ENCODE measurements around the gene RSPH6A. TPM values are rescaled to one million over a fixed set of nuclear protein-coding genes. Genes with fewer than 3 reads are reported as not detected.

The RSPH6A gene
- total and polyA plus RNA-seq, 5 experiments from 2014 or later: 0.36 to 0.57 TPM; not detected in 3

GRCh38 chr19:45852145-45852750 lies 37.1 kb upstream of the RSPH6A start:
- no peak for ATAC-seq
- peaks cover 6 to 87% (median 13%) of the 10 kb centered on the region in 3 donors for H3K36me3 Mint-ChIP-seq
- no peak overlapping the region for H3K4me3 Mint-ChIP-seq

GRCh38 chr19:45848922-45849321 lies 33.8 kb upstream of the RSPH6A start:
- POLR2A ChIA-PET: no interaction called here
- ATAC-seq (no peak), DNase-seq (no peak)
- Mint-ChIP-seq H3K9me3 (no peaks in the 10 kb centered on the region), H3K27ac (no peak overlapping the region), H3K4me1 (peaks cover 0 to 12% (median 9%) of the 10 kb centered on the region in 4 donors), H3K36me3 (peaks cover 10 to 87% (median 28%) of the 10 kb centered on the region in 3 donors), H3K4me3 (no peak overlapping the region), H3K27me3 (no peaks in the 10 kb centered on the region)

More at GRCh38 chr19:45852145-45852750, 37.1 kb upstream of the RSPH6A start:
- Mint-ChIP-seq H3K9me3 (no peaks in the 10 kb centered on the region), H3K27me3 (no peaks in the 10 kb centered on the region), H3K4me1 (peaks cover 4 to 12% (median 10%) of the 10 kb centered on the region in 4 donors), H3K27ac (peak overlapping the region in 3 of 10 donors; percentile 18 to 49 (median 25))
- POLR2A ChIA-PET: interaction anchor here (1.0 kb wide), 1 partner anchor 96 kb away, joined by 3 read pairs; no protein-coding TSS in a partner anchor
- no peak for DNase-seq

- Mint-ChIP-seq H3K4me3 (no peak overlapping the region), H3K4me1 (peaks cover 0 to 10% (median 6%) of the 10 kb centered on the region in 4 donors), H3K27ac (no peak overlapping the region), H3K9me3 (no peaks in the 10 kb centered on the region), H3K27me3 (no peaks in the 10 kb centered on the region), H3K36me3 (peaks cover 10 to 89% (median 30%) of the 10 kb centered on the region in 3 donors)
- ATAC-seq (no peak), DNase-seq (no peak)
- POLR2A ChIA-PET: no interaction called here
Measured at GRCh38 chr19:45847663-45848062, 32.6 kb upstream of the RSPH6A start.

GRCh38 chr19:45842198-45842597 lies 27.1 kb upstream of the RSPH6A start:
- H3K36me3 Mint-ChIP-seq: peaks cover 3 to 93% (median 41%) of the 10 kb centered on the region in 3 donors
- no peak overlapping the region for H3K4me3 Mint-ChIP-seq
- no peaks in the 10 kb centered on the region for H3K27me3 Mint-ChIP-seq
- no peak for ATAC-seq
- H3K9me3 Mint-ChIP-seq: no peaks in the 10 kb centered on the region
- POLR2A ChIA-PET: interaction anchor here (2.2 kb wide), 1 partner anchor 25 kb away, joined by 7 read pairs; no protein-coding TSS in a partner anchor
- H3K4me1 Mint-ChIP-seq: peaks cover 0 to 9% (median under 1%) of the 10 kb centered on the region in 4 donors
- H3K27ac Mint-ChIP-seq: peak overlapping the region in 1 of 10 donors; percentile 55
- no peak for DNase-seq

- ATAC-seq: no peak
Measured at GRCh38 chr19:45834970-45835369, 19.9 kb upstream of the RSPH6A start.

GRCh38 chr19:45828945-45829344 lies 13.8 kb upstream of the RSPH6A start:
- Mint-ChIP-seq H3K36me3 (peaks cover 0 to 81% (median 30%) of the 10 kb centered on the region in 3 donors), H3K4me1 (peaks cover 3 to 6% (median 5%) of the 10 kb centered on the region in 4 donors), H3K4me3 (no peak overlapping the region), H3K27ac (peak overlapping the region in 3 of 10 donors; percentile 46 to 60 (median 48)), H3K27me3 (no peaks in the 10 kb centered on the region), H3K9me3 (no peaks in the 10 kb centered on the region)
- DNase-seq (no peak), ATAC-seq (no peak)
- POLR2A ChIA-PET: interaction anchor here (0.6 kb wide), 1 partner anchor 773 kb away, joined by 3 read pairs; no protein-coding TSS in a partner anchor

More at GRCh38 chr19:45834970-45835369, 19.9 kb upstream of the RSPH6A start:
- H3K27me3 Mint-ChIP-seq: no peaks in the 10 kb centered on the region
- no peak overlapping the region for H3K4me3 Mint-ChIP-seq
- peaks cover 0 to 95% (median 40%) of the 10 kb centered on the region in 3 donors for H3K36me3 Mint-ChIP-seq
- H3K27ac Mint-ChIP-seq: peak overlapping the region in 2 of 10 donors; percentile 29 to 89
- peaks cover 0 to 5% (median 0%) of the 10 kb centered on the region in 4 donors for H3K4me1 Mint-ChIP-seq
- no peaks in the 10 kb centered on the region for H3K9me3 Mint-ChIP-seq
- POLR2A ChIA-PET: no interaction called here
- no peak for DNase-seq

GRCh38 chr19:45828523-45828922 lies 13.4 kb upstream of the RSPH6A start:
- POLR2A ChIA-PET: interaction anchor here (0.6 kb wide), 1 partner anchor 773 kb away, joined by 3 read pairs; no protein-coding TSS in a partner anchor

GRCh38 chr19:45827459-45828093 lies 12.5 kb upstream of the RSPH6A start:
- ATAC-seq (no peak), DNase-seq (no peak)
- Mint-ChIP-seq H3K9me3 (no peaks in the 10 kb centered on the region), H3K36me3 (peaks cover 0 to 73% (median 30%) of the 10 kb centered on the region in 3 donors), H3K27ac (peak overlapping the region in 1 of 10 donors; percentile 25), H3K4me3 (no peak overlapping the region), H3K4me1 (peaks cover 3 to 6% (median 5%) of the 10 kb centered on the region in 4 donors), H3K27me3 (no peaks in the 10 kb centered on the region)
- POLR2A ChIA-PET: no interaction called here

More at GRCh38 chr19:45828523-45828922, 13.4 kb upstream of the RSPH6A start:
- no peak overlapping the region for H3K4me3 Mint-ChIP-seq
- H3K27ac Mint-ChIP-seq: peak overlapping the region in 2 of 10 donors; percentile 60 to 80
- H3K36me3 Mint-ChIP-seq: peaks cover 0 to 77% (median 30%) of the 10 kb centered on the region in 3 donors
- H3K4me1 Mint-ChIP-seq: peaks cover 3 to 6% (median 5%) of the 10 kb centered on the region in 4 donors
- no peaks in the 10 kb centered on the region for H3K9me3 Mint-ChIP-seq
- ATAC-seq (no peak), DNase-seq (no peak)
- no peaks in the 10 kb centered on the region for H3K27me3 Mint-ChIP-seq

GRCh38 chr19:45826934-45827333 lies 11.8 kb upstream of the RSPH6A start:
- Mint-ChIP-seq H3K4me1 (peaks cover 3 to 6% (median 5%) of the 10 kb centered on the region in 4 donors), H3K9me3 (no peaks in the 10 kb centered on the region), H3K27me3 (no peaks in the 10 kb centered on the region), H3K36me3 (peaks cover 0 to 66% (median 27%) of the 10 kb centered on the region in 3 donors), H3K27ac (peak overlapping the region in 1 of 10 donors; percentile 56), H3K4me3 (no peak overlapping the region)
- no peak for DNase-seq
- ATAC-seq: no peak
- POLR2A ChIA-PET: no interaction called here

- H3K4me1 Mint-ChIP-seq: peaks cover 3 to 6% (median 4%) of the 10 kb centered on the region in 4 donors
- no peak for ATAC-seq
- DNase-seq: no peak
- no peaks in the 10 kb centered on the region for H3K27me3 Mint-ChIP-seq
- no peak overlapping the region for H3K4me3 Mint-ChIP-seq
- H3K36me3 Mint-ChIP-seq: peaks cover 0 to 61% (median 23%) of the 10 kb centered on the region in 3 donors
- peak overlapping the region in 3 of 10 donors; percentile 29 to 68 (median 56) for H3K27ac Mint-ChIP-seq
- H3K9me3 Mint-ChIP-seq: no peaks in the 10 kb centered on the region
- POLR2A ChIA-PET: no interaction called here
Measured at GRCh38 chr19:45825917-45826893, 11.1 kb upstream of the RSPH6A start.

- no peaks in the 10 kb centered on the region for H3K9me3 Mint-ChIP-seq
- H3K27me3 Mint-ChIP-seq: no peaks in the 10 kb centered on the region
- H3K36me3 Mint-ChIP-seq: peaks cover 0 to 58% (median 22%) of the 10 kb centered on the region in 3 donors
- H3K4me1 Mint-ChIP-seq: peaks cover 2 to 6% (median 4%) of the 10 kb centered on the region in 4 donors
- DNase-seq: no peak
- H3K27ac Mint-ChIP-seq: no peak overlapping the region
- ATAC-seq: no peak
- no peak overlapping the region for H3K4me3 Mint-ChIP-seq
- POLR2A ChIA-PET: interaction anchor here (0.7 kb wide), 1 partner anchor 12 kb away, joined by 3 read pairs; no protein-coding TSS in a partner anchor
Measured at GRCh38 chr19:45825263-45825605, 10.1 kb upstream of the RSPH6A start.
